Ovary (tissue), 3 donors: ENCODE measurements around the gene OLFML2A.

Experiments used
- CTCF ChIP-seq, 3 donors: fragments of 450-650 bp in 2 of 3; fragments of 200-600 bp in 1 of 3; IDR thresholded peaks; one replicate each; pipeline versions ENCODE4 v1.5.1 to v1.8.0; 2016 to 2022; ENCODE audit warnings: antibody characterized with exemption in 3 of 3, mild to moderate bottlenecking in 1 of 3
- EP300 ChIP-seq: sonication (generic); formaldehyde crosslinking; IDR thresholded peaks from one replicate; pipeline ENCODE4 v1.6.1; 2017; ENCODE audit warnings: antibody characterized with exemption
- POLR2A ChIP-seq: fragments of 450-650 bp; IDR thresholded peaks from one replicate; pipeline ENCODE4 v1.6.1; 2017; ENCODE audit warnings: antibody characterized with exemption, mild to moderate bottlenecking, moderate library complexity
- donor health status: DM: no; HTN: no; CAD: no.

- TF ChIP-seq POLR2A (no peak), CTCF (IDR thresholded peaks at IDR 0.05) (no peak), EP300 (no peak)
Measured at GRCh38 chr9:124797343-124798103, 20.6 kb downstream of the OLFML2A start.
